Measurements from ENCODE around the gene ZNF226. TPM values are rescaled to one million over a fixed set of nuclear protein-coding genes. Genes with fewer than 3 reads are reported as not detected.
A peak's percentile ranks its signal among the peaks of the same experiment; 100 is the strongest.
"Not testable (repeated sequence)": the region's sequence is repeated elsewhere in the genome, so short reads cannot be mapped to it uniquely, and the experiment has no call there.

The ZNF226 gene
- total and polyA plus RNA-seq, 8 donors, result 4.8 to 12.8 (median 6.2) TPM

DNA sequence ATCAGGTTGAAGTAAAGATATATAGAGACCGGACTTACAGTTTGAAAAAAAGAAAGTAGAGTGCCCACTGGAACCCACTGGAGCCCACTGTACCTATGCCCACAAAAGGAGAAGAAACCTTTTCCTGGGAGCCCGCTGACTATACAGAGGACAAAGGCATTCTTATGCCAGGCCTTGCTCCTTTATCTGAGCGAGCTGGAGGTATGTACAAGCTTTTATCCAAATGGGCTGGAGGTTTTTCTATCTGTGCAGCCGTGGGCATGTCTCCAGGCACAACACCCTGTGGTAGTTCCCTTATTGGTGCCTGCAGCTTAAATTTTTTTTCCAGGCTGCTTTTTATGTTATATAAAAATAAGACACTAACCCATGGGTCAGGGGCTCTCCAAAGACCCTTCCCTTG is 15.1 kb upstream of the ZNF226 start:
- Histone ChIP-seq H3K27ac (no peak overlapping the region), H3K36me3 (peaks cover 6 to 68% (median 30%) of the 10 kb centered on the region in 3 donors), H3K9me3 (no peaks in the 10 kb centered on the region), H3K27me3 (no peaks in the 10 kb centered on the region), H3K4me1 (no peaks in the 10 kb centered on the region), H3K4me3 (no peak overlapping the region)
- intact Hi-C loops (cut with DNase I), result no loop called here
- 95 to 100% methylated on average over 4 of the region's 4 CpGs for WGBS, 2 donors
- TF ChIP-seq, protein P1, sequence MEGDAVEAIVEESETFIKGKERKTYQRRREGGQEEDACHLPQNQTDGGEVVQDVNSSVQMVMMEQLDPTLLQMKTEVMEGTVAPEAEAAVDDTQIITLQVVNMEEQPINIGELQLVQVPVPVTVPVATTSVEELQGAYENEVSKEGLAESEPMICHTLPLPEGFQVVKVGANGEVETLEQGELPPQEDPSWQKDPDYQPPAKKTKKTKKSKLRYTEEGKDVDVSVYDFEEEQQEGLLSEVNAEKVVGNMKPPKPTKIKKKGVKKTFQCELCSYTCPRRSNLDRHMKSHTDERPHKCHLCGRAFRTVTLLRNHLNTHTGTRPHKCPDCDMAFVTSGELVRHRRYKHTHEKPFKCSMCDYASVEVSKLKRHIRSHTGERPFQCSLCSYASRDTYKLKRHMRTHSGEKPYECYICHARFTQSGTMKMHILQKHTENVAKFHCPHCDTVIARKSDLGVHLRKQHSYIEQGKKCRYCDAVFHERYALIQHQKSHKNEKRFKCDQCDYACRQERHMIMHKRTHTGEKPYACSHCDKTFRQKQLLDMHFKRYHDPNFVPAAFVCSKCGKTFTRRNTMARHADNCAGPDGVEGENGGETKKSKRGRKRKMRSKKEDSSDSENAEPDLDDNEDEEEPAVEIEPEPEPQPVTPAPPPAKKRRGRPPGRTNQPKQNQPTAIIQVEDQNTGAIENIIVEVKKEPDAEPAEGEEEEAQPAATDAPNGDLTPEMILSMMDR (IDR thresholded peaks at IDR 0.05), result no peak
- ATAC-seq, result no peak
- no peak for DNase-seq
- no peak for FAIRE-seq

DNA sequence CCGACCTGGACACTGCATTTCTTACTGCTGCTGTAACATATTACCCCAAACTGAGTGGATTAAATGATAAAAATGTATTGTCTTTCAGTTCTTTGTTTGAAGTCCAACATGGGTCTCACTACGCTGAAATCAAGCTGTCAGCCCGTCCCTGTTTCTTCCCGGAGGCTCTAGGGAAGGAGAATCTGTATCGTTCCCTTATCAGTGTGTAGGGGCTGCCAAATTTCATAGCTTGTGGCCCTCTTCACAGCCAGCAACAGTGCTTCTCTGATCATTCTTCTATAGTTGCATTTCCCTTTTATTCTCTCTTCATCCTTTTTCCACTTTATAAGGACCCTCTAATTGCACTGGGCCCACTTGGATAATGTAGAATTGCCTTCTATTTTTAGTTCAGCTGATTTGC is 13.4 kb upstream of the ZNF226 start:
- Histone ChIP-seq H3K4me1 (no peaks in the 10 kb centered on the region), H3K27ac (no peak overlapping the region), H3K9me3 (peaks cover 0 to 4% (median 2%) of the 10 kb centered on the region in 4 donors), H3K27me3 (no peaks in the 10 kb centered on the region), H3K36me3 (peaks cover 6 to 73% (median 37%) of the 10 kb centered on the region in 3 donors), H3K4me3 (no peak overlapping the region)
- TF ChIP-seq, protein P1 (IDR thresholded peaks at IDR 0.05), result no peak
- no peak for ATAC-seq
- DNase-seq, result no peak
- FAIRE-seq, result no peak
- intact Hi-C loops (cut with DNase I), result no loop called here
- 96 to 98% methylated on average over 5 of the region's 5 CpGs for WGBS, 2 donors

GRCh38 chr19:44156475-44156874 is 8.4 kb upstream of the ZNF226 start:
- H3K36me3 ChIP-seq, result peaks cover 3 to 45% (median 27%) of the 10 kb centered on the region in 3 donors

GRCh38 chr19:44163789-44164188 is 1.1 kb upstream of the ZNF226 start:
- DNase-seq, result no peak
- peaks cover 0 to 10% (median 6%) of the 10 kb centered on the region in 3 donors for H3K4me1 ChIP-seq
- 93 to 97% methylated on average over 2 of the region's 2 CpGs for WGBS, 2 donors
- H3K4me3 ChIP-seq, result no peak overlapping the region
- H3K36me3 ChIP-seq, result peaks cover 3 to 6% (median 4%) of the 10 kb centered on the region in 3 donors
- ATAC-seq, result no peak
- H3K27me3 ChIP-seq, result no peaks in the 10 kb centered on the region
- H3K27ac ChIP-seq, result no peak overlapping the region
- no peak for FAIRE-seq
- TF ChIP-seq, protein P1 (IDR thresholded peaks at IDR 0.05), result no peak
- intact Hi-C loops (cut with DNase I), result no loop called here
- H3K9me3 ChIP-seq, result peaks cover 0 to 4% (median 0%) of the 10 kb centered on the region in 4 donors

More at GRCh38 chr19:44156475-44156874, 8.4 kb upstream of the ZNF226 start:
- Histone ChIP-seq H3K27me3 (no peaks in the 10 kb centered on the region), H3K9me3 (peaks cover 0 to 10% (median 4%) of the 10 kb centered on the region in 4 donors), H3K4me3 (no peak overlapping the region), H3K4me1 (no peaks in the 10 kb centered on the region), H3K27ac (no peak overlapping the region)
- intact Hi-C loops (cut with DNase I), result no loop called here
- 96% methylated on average over 2 of the region's 2 CpGs for WGBS, 2 donors
- DNase-seq, result no peak
- TF ChIP-seq, protein P1 (IDR thresholded peaks at IDR 0.05), result no peak
- ATAC-seq, result no peak
- FAIRE-seq, result no peak

GRCh38 chr19:44164327-44164672 is 600 bp upstream of the ZNF226 start:
- 67 to 69% methylated on average over 3 of the region's 3 CpGs for WGBS, 2 donors
- H3K27ac ChIP-seq, result peak overlapping the region in 2 of 4 donors; percentile 57 to 76
- H3K36me3 ChIP-seq, result peaks cover 3 to 6% (median 4%) of the 10 kb centered on the region in 3 donors
- intact Hi-C loops (cut with DNase I), result no loop called here
- TF ChIP-seq, protein P1 (IDR thresholded peaks at IDR 0.05), result no peak
- no peaks in the 10 kb centered on the region for H3K27me3 ChIP-seq
- ATAC-seq (peak in 2 of 4 donors; percentile 5 to 24), FAIRE-seq (no peak), DNase-seq (no peak)
- H3K9me3 ChIP-seq, result peaks cover 0 to 4% (median 0%) of the 10 kb centered on the region in 4 donors
- peaks cover 0 to 10% (median 6%) of the 10 kb centered on the region in 3 donors for H3K4me1 ChIP-seq
- H3K4me3 ChIP-seq, result peak overlapping the region in 3 of 4 donors; percentile 54 to 71 (median 65)

GRCh38 chr19:44170660-44171059 is 5.8 kb downstream of the ZNF226 start:
- peaks cover 19 to 62% (median 54%) of the 10 kb centered on the region in 3 donors for H3K36me3 ChIP-seq

More at GRCh38 chr19:44170660-44171059, 5.8 kb downstream of the ZNF226 start:
- intact Hi-C loops (cut with DNase I); H3K4me1 ChIP-seq; DNase-seq; FAIRE-seq; ATAC-seq; H3K27me3 ChIP-seq; H3K9me3 ChIP-seq; H3K27ac ChIP-seq; H3K4me3 ChIP-seq: not testable (repeated sequence)
- 97 to 98% methylated on average over 6 of the region's 6 CpGs for WGBS, 2 donors
